ENCODE results near the gene CBLB.

CBLB gene

GRCh38 chr3:105869861-105870755 is 1.3 kb upstream of the CBLB start:
- no peak for DNase-seq

- DNase-seq: no peak
These were observed 670 bp upstream of the CBLB start for GRCh38 chr3:105869531-105869833.

- peak; percentile 24 for DNase-seq
These were observed 426 bp downstream of the CBLB start for GRCh38 chr3:105868431-105868741.

- no peak for DNase-seq
These were observed 941 bp downstream of the CBLB start for GRCh38 chr3:105867712-105868430.

- DNase-seq: peak; percentile 27
These were observed 1.9 kb downstream of the CBLB start for GRCh38 chr3:105866656-105867653.

- no peak for DNase-seq
These were observed 2.9 kb downstream of the CBLB start for GRCh38 chr3:105865867-105866350.

- DNase-seq: no peak
These were observed 3.7 kb downstream of the CBLB start for GRCh38 chr3:105865016-105865623.

- DNase-seq: no peak
These were observed 4.6 kb downstream of the CBLB start for GRCh38 chr3:105864212-105864611.

GRCh38 chr3:105863608-105864007 is 5.2 kb downstream of the CBLB start:
- no peak for DNase-seq

GRCh38 chr3:105862217-105862616 is 6.6 kb downstream of the CBLB start:
- DNase-seq: no peak

- no peak for DNase-seq
These were observed 8.2 kb downstream of the CBLB start for GRCh38 chr3:105860641-105861040.

GRCh38 chr3:105858017-105858416 is 10.8 kb downstream of the CBLB start:
- DNase-seq: no peak

GRCh38 chr3:105857601-105858000 is 11.2 kb downstream of the CBLB start:
- no peak for DNase-seq

- no peak for DNase-seq
These were observed 12.2 kb downstream of the CBLB start for GRCh38 chr3:105856605-105857004.

- DNase-seq: no peak
These were observed 14.9 kb downstream of the CBLB start for GRCh38 chr3:105853801-105854432.

GRCh38 chr3:105851582-105851981 is 17.2 kb downstream of the CBLB start:
- DNase-seq: no peak

GRCh38 chr3:105851176-105851575 is 17.6 kb downstream of the CBLB start:
- DNase-seq: no peak

- no peak for DNase-seq
These were observed 18.2 kb downstream of the CBLB start for GRCh38 chr3:105850593-105850992.

- DNase-seq: no peak
These were observed 20.0 kb downstream of the CBLB start for GRCh38 chr3:105848821-105849220.

- no peak for DNase-seq
These were observed 20.9 kb downstream of the CBLB start for GRCh38 chr3:105847865-105848264.

GRCh38 chr3:105847452-105847851 is 21.4 kb downstream of the CBLB start:
- DNase-seq: no peak

GRCh38 chr3:105846809-105847208 is 22.0 kb downstream of the CBLB start:
- no peak for DNase-seq

All from amniotic stem cell (primary cell).